Prostate gland (tissue), 2 donors: ENCODE data around the gene MARK3. TPM values are rescaled to one million over a fixed set of nuclear protein-coding genes. Genes with fewer than 3 reads are reported as not detected.

Experiments used
- DNase-seq: peaks from one replicate; pipeline ENCODE4 v3.0.0-alpha.2; 2019; ENCODE audit warnings: low spot score
- H3K27ac ChIP-seq, 2 donors: fragments of 200-600 bp; sonication (generic); 2 replicates each; pipeline ENCODE4 v1.5.1; 2017 to 2019
- H3K27me3 ChIP-seq: fragments of 200-600 bp; sonication (generic); replicated peaks from 2 replicates; pipeline ENCODE4 v1.5.1; 2019; ENCODE audit not compliant: insufficient read depth
- H3K36me3 ChIP-seq, 2 donors: fragments of 200-600 bp; sonication (generic); 1 replicate in 1 of 2; 2 replicates in 1 of 2; pipeline versions ENCODE4 v1.5.1 to v1.8.1; 2017 to 2019
- H3K4me1 ChIP-seq: fragments of 200-600 bp; sonication (generic); replicated peaks from 2 replicates; pipeline ENCODE4 v1.5.1; 2019
- H3K4me3 ChIP-seq, 2 donors: fragments of 200-600 bp; sonication (generic); 2 replicates each; pipeline ENCODE4 v1.5.1; 2017 to 2019
- H3K9me3 ChIP-seq: fragments of 200-600 bp; sonication (generic); 2 replicates; pipeline ENCODE4 v1.5.1; 2017
- CTCF ChIP-seq, 4 experiments: fragments of 200-600 bp in 2 of 4; fragments of 450-650 bp in 2 of 4; sonication (generic) in 2 of 4; IDR thresholded peaks; 1 replicate in 3 of 4; 2 replicates in 1 of 4; pipeline ENCODE4 v1.5.1; 2016 to 2019; ENCODE audit warnings: antibody characterized with exemption in 4 of 4, mild to moderate bottlenecking in 2 of 4, moderate library complexity in 2 of 4
- POLR2A ChIP-seq: fragments of 450-650 bp; IDR thresholded peaks from one replicate; pipeline ENCODE4 v1.6.1; 2016; ENCODE audit warnings: antibody characterized with exemption, mild to moderate bottlenecking
- POLR2AphosphoS5 ChIP-seq: sonication (generic); formaldehyde crosslinking; IDR thresholded peaks from one replicate; pipeline ENCODE4 v1.6.1; 2017; ENCODE audit warnings: antibody characterized with exemption
- WGBS: methylation state at CpG from one replicate; pipeline ENCODE4 v1.1.5; 2018; 5-methylcytosine and 5-hydroxymethylcytosine counted together
- intact Hi-C: fragments of 100-400 bp; cut with DNase I; formaldehyde crosslinking; loops from one replicate; pipeline ENCODE4 v1.14.2; 2022
- total RNA-seq, 2 donors: library from RNA; depleted of rRNA; stranded (reverse); fragments of >200 nt; gene quantifications; one replicate each; pipeline ENCODE4 v1.1.0, GENCODE V29; 2016

MARK3 gene
- total RNA-seq, 2 donors from 2014 or later = 51.5 to 115 TPM

- Histone ChIP-seq H3K4me3 (no peak overlapping the region), H3K9me3 (no peaks in the 10 kb centered on the region), H3K4me1 (peaks cover 8% of the 10 kb centered on the region), H3K27me3 (no peaks in the 10 kb centered on the region), H3K27ac (peak overlapping the region; percentile 59 to 77), H3K36me3 (no peaks in the 10 kb centered on the region)
- 65% methylated on average over 23 of the region's 23 CpGs for WGBS
- DNase-seq = no peak
- no peak for TF ChIP-seq CTCF (IDR thresholded peaks at IDR 0.05)
- TF ChIP-seq POLR2A = no peak
- peak; percentile 40 for TF ChIP-seq POLR2AphosphoS5
- intact Hi-C loops = no loop called here
Measured at GRCh38 chr14:103533137-103533998, 148.2 kb downstream of the MARK3 start.

- 69% methylated on average over 22 of the region's 25 CpGs for WGBS
- Histone ChIP-seq H3K4me1 (peaks cover 8% of the 10 kb centered on the region), H3K27ac (peak overlapping the region; percentile 59 to 77), H3K27me3 (no peaks in the 10 kb centered on the region), H3K36me3 (no peaks in the 10 kb centered on the region), H3K4me3 (no peak overlapping the region), H3K9me3 (no peaks in the 10 kb centered on the region)
- no peak for DNase-seq
- TF ChIP-seq CTCF (IDR thresholded peaks at IDR 0.05) = no peak
- TF ChIP-seq POLR2A = no peak
- no peak for TF ChIP-seq POLR2AphosphoS5
- intact Hi-C loops = no loop called here
Measured at GRCh38 chr14:103533999-103534575, 148.9 kb downstream of the MARK3 start.

GRCh38 chr14:103534576-103535061 is 149.4 kb downstream of the MARK3 start:
- Histone ChIP-seq H3K9me3 (no peaks in the 10 kb centered on the region), H3K4me1 (peaks cover 6% of the 10 kb centered on the region), H3K27ac (peak overlapping the region; percentile 59 to 77), H3K36me3 (no peaks in the 10 kb centered on the region), H3K4me3 (no peak overlapping the region), H3K27me3 (no peaks in the 10 kb centered on the region)
- no peak for DNase-seq
- 73% methylated on average over 12 of the region's 22 CpGs for WGBS
- TF ChIP-seq POLR2AphosphoS5 (no peak), CTCF (IDR thresholded peaks at IDR 0.05) (no peak), POLR2A (no peak)
- intact Hi-C loops = no loop called here

- no peak for TF ChIP-seq POLR2AphosphoS5
- no peak for TF ChIP-seq CTCF (IDR thresholded peaks at IDR 0.05)
- no peak for TF ChIP-seq POLR2A
- Histone ChIP-seq H3K4me1 (peaks cover 4% of the 10 kb centered on the region), H3K36me3 (no peaks in the 10 kb centered on the region), H3K27ac (peak overlapping the region; percentile 59 to 77), H3K27me3 (no peaks in the 10 kb centered on the region), H3K9me3 (no peaks in the 10 kb centered on the region), H3K4me3 (no peak overlapping the region)
- intact Hi-C loops = no loop called here
- 84% methylated on average over 21 of the region's 21 CpGs for WGBS
- no peak for DNase-seq
Measured at GRCh38 chr14:103535081-103535890, 150.1 kb downstream of the MARK3 start.
